Measurements from ENCODE around the gene DGKQ. TPM values are rescaled to one million over a fixed set of nuclear protein-coding genes. Genes with fewer than 3 reads are reported as not detected.

Gene DGKQ
- total RNA-seq, 1 experiment from 2014 or later = 22.0 TPM

GRCh38 chr4:984336-985054 lies 11.1 kb upstream of the DGKQ start (continued):
- TF ChIP-seq TCF7L2 (IDR thresholded peaks at IDR 0.05; ENCODE audit: borderline replicate concordance, extremely low read depth, insufficient read depth, insufficient read length) (no peak), YY1 (IDR thresholded peaks at IDR 0.05; ENCODE audit: extremely low read depth, insufficient replicate concordance, low read depth, low read length) (no peak), ZNF274 (IDR thresholded peaks at IDR 0.05; ENCODE audit: low read depth, low read length) (no peak)

- TF ChIP-seq CTCF (IDR thresholded peaks at IDR 0.05 in 2 of 3, conservative IDR thresholded peaks at IDR 0.05 in 1 of 3; ENCODE audit: borderline replicate concordance in 1 of 3, insufficient read depth in 1 of 3, low read depth in 2 of 3, low read length in 2 of 3) (no peak), POLR2A (IDR thresholded peaks at IDR 0.05; ENCODE audit: borderline replicate concordance, extremely low read depth, insufficient read depth, insufficient read length) (no peak), SIN3A (IDR thresholded peaks at IDR 0.05; ENCODE audit: low read depth) (no peak), RAD21 (IDR thresholded peaks at IDR 0.05; ENCODE audit: low read depth) (no peak), ZBTB33 (IDR thresholded peaks at IDR 0.05; ENCODE audit: extremely low read depth, insufficient replicate concordance, low read length) (no peak), JUND (IDR thresholded peaks at IDR 0.05) (no peak), REST (IDR thresholded peaks at IDR 0.05; ENCODE audit: low read depth) (no peak), TCF7L2 (IDR thresholded peaks at IDR 0.05; ENCODE audit: borderline replicate concordance, extremely low read depth, insufficient read depth, insufficient read length) (no peak), SP1 (IDR thresholded peaks at IDR 0.05; ENCODE audit: low read depth) (no peak), FOSL1 (IDR thresholded peaks at IDR 0.05; ENCODE audit: low read depth) (no peak), POLR2AphosphoS5 (IDR thresholded peaks at IDR 0.05; ENCODE audit: low read depth, low read length) (no peak), ELF1 (IDR thresholded peaks at IDR 0.05; ENCODE audit: borderline replicate concordance, low read depth) (no peak), MAX (IDR thresholded peaks at IDR 0.05) (no peak), ATF3 (IDR thresholded peaks at IDR 0.05) (no peak), YY1 (IDR thresholded peaks at IDR 0.05; ENCODE audit: extremely low read depth, insufficient replicate concordance, low read depth, low read length) (no peak)
- H3K4me3 ChIP-seq (replicated peaks in 1 of 2; ENCODE audit: low read depth in 1 of 2, low read length in 2 of 2) = no peak overlapping the region
- H4K20me1 ChIP-seq (ENCODE audit: insufficient read depth) = no peaks in the 10 kb centered on the region
- no peak overlapping the region for H3K27ac ChIP-seq (ENCODE audit: low read depth, low read length)
- H3K27me3 ChIP-seq (ENCODE audit: insufficient read depth, low read length) = no peaks in the 10 kb centered on the region
- no peaks in the 10 kb centered on the region for H3K79me2 ChIP-seq (ENCODE audit: insufficient read depth, low read length)
- BruUV-seq (replicated peaks) = no TSS peak
- POLR2A ChIA-PET = no interaction called here
- H3K4me1 ChIP-seq (ENCODE audit: control insufficient read depth in 1 of 2, insufficient read depth in 2 of 2, low read length in 2 of 2) = peaks cover 10 to 35% of the 10 kb centered on the region in 2 experiments
- H3K36me3 ChIP-seq (ENCODE audit: control insufficient read depth in 1 of 2, insufficient read depth in 2 of 2, low read length in 2 of 2) = no peaks in the 10 kb centered on the region
- H2AFZ ChIP-seq (ENCODE audit: low read depth, low read length, poor library complexity, severe bottlenecking) = no peak overlapping the region
- ATAC-seq = no peak
- intact Hi-C loops (cut with micrococcal nuclease) = loop anchor here (10.0 kb wide), 2 partner anchors 218 to 378 kb away; no protein-coding TSS in a partner anchor
- RAD21 ChIA-PET (ENCODE audit: low non-redundant PET in 1 of 2, low total read pairs in 2 of 2, uncharacterized antibody in 2 of 2, unreplicated experiment in 2 of 2) = no interaction called here
- CTCF ChIA-PET = no interaction called here
- no peak overlapping the region for H3K9ac ChIP-seq (ENCODE audit: low read length)
- no peaks in the 10 kb centered on the region for H3K9me2 ChIP-seq (ENCODE audit: insufficient read depth)
- no peaks in the 10 kb centered on the region for H3K9me3 ChIP-seq (ENCODE audit: control insufficient read depth in 1 of 2, insufficient read depth in 1 of 2, low read depth in 1 of 2, low read length in 2 of 2)
- no peak for DNase-seq (ENCODE audit: low read depth, low spot score)
- H3K4me2 ChIP-seq (ENCODE audit: low read length) = no peak overlapping the region
These were observed 9.4 kb upstream of the DGKQ start for GRCh38 chr4:982814-983213.
